DMS79 treated with DMSO at 0.1 percent for 48 hours (cell line): ENCODE data around the gene KYAT1.
A peak's percentile ranks its signal among the peaks of the same experiment; 100 is the strongest.

ENCODE experiments used
- DNase-seq: peaks from one replicate; lab custom pipeline; 2025; lab: John Stamatoyannopoulos, UW

Gene KYAT1

DNA sequence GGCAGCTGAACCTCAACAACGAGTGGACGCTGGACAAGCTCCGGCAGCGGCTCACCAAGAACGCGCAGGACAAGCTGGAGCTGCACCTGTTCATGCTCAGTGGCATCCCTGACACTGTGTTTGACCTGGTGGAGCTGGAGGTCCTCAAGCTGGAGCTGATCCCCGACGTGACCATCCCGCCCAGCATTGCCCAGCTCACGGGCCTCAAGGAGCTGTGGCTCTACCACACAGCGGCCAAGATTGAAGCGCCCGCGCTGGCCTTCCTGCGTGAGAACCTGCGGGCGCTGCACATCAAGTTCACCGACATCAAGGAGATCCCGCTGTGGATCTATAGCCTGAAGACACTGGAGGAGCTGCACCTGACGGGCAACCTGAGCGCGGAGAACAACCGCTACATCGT is 26.6 kb upstream of the KYAT1 start:
- no peak for DNase-seq

DNA sequence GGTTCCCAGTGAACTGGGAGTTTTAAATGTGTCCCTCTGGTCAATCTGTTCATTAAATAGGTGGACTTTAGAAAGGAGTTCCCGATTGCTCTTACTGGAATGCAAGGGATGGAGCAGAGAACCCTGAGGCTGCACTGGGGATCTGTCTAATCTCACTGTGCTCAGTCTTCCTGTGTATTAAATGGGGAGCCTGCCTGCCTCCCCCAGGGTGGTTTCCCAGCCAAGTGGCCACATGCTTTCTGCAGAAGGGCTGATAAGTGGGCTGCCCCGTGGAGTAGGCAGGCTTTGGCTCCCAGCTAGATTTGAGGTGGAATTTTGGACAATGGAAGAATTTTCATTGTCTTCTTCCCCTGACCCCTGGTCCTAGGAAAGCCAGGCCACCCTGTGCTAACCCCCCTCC is 25.0 kb upstream of the KYAT1 start:
- no peak for DNase-seq

GRCh38 chr9:128905964-128906363 is 24.2 kb upstream of the KYAT1 start:
- DNase-seq: no peak

GRCh38 chr9:128903871-128904620 is 22.3 kb upstream of the KYAT1 start:
- no peak for DNase-seq

DNA sequence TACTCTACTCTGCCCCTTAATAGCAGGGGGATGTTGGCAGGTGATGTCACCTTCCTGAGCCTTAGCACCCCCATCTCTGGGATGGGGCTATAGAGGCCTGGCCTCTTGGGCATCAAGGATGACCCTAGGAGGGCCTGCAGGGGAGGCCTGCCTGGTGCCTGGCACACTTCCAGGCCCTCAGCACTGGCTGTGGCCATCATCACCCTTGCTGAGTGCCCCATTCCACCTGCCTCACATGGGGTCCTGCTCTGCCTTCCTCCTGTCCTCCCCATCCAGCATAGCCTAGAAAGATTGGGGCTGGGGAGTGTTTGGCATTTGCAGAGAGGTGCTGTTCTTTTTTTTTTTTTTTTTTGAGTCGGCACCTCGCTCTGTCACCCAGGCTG is 21.3 kb upstream of the KYAT1 start:
- DNase-seq: no peak

GRCh38 chr9:128902351-128903078 is 20.8 kb upstream of the KYAT1 start:
- DNase-seq: no peak

DNA sequence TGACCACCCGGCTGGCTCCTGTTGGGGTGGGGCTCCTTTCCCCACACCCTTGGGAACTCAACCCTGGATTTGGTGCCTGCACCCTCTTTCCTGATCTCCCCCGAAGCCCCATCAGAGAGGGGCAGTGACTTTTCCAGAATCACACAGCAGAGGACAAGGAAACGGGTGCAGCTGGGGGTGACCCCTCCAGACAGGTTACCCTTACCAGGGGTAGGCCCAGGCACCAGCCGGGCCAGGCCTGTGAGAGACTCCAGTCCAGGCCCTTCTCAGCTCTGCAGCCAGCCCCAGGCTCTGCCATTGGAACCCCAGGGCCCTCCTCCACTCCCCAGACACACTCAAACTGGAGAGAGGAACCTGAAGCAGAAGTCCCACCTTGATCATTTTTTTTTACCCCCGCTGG is 20.1 kb upstream of the KYAT1 start:
- DNase-seq: no peak

DNA sequence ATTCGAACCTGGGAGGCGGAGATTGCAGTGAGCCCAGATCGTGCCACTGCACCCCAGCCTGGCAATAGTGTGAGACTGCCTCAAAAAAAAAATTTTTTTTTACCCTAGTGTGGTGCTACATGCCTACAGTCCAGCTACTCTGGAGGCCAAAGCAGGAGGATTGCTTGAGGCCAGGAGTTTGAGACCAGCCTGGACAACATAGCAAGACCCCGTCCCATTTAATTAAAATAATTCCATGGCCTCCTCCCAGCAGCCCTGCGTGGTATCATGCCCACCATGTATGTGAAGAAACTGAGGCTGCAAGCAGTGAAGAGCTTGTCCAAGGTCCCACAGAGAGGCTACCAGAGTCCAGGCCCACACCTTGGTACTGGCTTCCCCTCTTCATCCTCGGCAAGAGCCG is 19.6 kb upstream of the KYAT1 start:
- DNase-seq: no peak

DNA sequence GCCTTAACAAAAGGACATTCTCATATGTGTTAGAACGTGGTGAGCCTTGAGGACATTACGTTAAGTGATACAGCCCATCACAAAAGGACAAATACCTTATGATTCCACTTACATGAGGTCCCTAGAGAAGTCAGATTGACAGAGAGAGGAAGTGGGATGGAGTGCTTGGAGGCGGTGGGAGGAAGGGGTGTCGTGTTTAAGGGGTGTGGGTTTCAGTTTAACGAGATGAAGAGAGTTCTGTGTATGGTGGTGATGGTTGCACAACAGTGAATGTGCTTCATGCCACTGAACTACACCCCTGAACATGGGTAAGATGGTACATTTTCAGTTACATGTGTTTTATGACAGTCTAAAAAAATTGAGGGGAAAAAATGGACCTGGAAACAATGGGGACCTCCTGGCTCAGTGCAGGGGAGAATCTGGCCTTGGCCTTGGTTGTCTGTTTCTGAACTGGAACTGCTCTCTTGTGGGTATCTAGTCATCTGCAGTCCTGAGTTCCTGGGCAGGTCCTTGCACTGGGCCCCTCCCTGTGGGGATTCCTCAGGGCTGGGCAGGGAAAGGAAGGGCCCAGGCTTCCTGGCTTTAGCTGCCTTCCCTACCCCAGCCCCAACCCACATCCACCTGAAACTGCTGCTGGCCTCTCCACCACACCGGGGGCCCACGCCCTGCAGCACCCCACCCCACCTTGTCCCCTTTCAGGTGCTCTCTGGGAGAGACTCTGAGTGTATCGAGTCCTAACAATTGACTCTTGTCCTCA is 18.0 kb upstream of the KYAT1 start:
- no peak for DNase-seq

DNA sequence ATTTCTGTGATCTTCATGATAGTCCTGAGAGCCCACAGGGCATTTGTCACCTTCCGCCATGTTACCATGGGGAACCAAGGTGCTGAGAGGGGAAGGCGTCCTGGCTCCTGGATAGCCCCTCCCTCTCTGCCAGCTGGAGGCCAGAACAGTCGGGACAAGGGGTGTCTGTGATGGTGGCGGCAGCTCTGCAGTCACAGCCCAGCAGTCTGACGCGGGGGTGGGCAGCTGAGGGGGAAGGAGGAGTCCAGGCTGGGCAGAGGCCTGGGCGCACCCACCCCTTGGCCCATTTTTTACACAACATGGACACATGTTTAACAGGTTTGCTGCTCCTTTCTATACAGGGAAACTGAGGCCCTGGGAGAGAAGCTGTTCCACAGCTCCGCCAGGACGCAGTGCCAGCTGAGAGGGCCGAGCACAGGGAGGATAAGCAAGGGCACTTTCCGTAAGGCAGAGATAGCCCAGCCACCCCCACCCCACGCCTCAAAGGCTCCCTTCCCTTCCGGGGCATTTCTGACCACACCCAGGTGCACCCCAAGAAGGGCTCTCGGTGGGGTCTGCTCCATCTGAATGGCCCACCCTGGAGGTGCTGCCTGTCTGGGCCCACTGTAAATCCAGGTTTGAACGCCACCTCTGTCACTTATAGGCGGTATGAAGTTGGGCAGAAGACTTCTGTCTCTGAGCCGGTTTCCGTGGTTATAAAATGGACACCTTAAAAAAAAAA is 17.3 kb upstream of the KYAT1 start:
- no peak for DNase-seq

DNA sequence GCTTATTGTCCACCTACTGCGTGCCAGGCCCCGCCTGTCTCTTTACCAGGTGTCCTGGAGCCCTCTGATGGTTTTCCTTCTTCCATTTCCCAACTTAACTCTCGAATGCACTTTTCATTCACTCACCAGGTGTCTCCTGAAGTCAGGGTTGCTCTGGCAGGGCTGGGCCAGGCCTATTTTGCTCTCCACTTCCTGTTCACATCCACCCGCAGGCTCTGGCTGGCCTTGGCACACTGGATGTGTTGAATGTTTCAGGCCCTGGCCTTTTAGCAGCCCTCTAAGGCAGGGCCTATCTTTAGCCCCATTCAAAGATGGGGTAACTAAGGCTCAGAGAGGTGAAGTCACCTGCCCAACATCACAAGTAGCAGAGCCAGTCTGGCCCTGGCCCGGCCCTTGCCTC is 16.6 kb upstream of the KYAT1 start:
- DNase-seq: no peak

DNA sequence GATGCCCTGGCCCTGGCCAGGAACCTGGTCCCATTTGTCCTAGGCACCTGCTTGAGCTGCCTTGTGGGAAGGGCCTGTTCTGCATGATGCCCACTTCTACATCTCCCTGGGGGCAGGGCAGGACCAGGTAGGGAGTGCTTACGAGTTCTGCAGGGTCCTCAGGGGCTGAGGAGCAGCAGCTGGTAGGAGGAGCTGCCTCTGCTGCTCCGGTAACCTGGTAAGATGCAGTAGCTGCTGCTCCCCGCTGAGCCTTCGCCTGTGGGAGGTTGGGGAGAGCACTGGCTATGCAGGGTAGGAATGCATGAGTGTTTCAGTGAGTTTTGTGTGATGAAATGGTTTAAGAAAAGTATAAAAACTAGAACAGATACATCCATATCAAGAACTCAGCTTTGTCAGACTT is 13.8 kb upstream of the KYAT1 start:
- peak; percentile 86 for DNase-seq

DNA sequence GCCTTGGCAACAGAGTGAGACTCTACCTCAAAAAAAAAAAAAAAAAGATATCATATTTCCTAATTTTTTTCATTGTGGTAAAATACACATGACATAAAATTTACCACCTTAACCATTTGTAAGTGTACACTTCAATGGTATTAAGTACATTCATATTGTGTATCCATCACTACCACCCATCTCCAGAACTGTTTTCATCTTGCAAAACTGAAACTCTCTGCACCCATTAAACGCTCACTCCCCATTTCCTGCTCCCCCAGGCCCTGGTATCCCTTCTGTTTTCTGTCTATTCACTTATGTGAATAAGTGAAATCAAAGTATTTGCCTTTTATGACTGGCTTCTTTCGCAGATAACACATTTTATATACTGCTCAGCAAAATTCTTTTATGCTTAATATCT is 13.0 kb upstream of the KYAT1 start:
- DNase-seq: no peak

DNA sequence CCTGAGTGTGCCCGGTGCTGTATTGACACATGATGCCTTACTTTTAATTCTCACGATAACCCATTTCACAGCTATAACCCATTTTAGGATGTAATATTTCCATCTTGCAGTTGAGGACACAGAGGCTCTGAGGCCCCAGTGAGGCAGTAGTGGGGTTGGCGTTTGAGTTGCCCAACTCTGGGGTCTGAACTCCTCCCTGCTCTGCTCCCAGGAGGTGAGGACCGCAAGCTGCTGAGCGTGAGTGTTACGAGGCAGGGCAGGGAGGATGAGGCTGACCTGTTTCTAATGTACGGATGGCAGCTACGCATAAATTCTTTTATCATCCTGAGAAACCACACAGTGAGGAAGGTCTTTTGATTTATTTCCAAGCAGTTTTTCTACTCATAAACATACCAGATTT is 11.6 kb upstream of the KYAT1 start:
- no peak for DNase-seq

DNA sequence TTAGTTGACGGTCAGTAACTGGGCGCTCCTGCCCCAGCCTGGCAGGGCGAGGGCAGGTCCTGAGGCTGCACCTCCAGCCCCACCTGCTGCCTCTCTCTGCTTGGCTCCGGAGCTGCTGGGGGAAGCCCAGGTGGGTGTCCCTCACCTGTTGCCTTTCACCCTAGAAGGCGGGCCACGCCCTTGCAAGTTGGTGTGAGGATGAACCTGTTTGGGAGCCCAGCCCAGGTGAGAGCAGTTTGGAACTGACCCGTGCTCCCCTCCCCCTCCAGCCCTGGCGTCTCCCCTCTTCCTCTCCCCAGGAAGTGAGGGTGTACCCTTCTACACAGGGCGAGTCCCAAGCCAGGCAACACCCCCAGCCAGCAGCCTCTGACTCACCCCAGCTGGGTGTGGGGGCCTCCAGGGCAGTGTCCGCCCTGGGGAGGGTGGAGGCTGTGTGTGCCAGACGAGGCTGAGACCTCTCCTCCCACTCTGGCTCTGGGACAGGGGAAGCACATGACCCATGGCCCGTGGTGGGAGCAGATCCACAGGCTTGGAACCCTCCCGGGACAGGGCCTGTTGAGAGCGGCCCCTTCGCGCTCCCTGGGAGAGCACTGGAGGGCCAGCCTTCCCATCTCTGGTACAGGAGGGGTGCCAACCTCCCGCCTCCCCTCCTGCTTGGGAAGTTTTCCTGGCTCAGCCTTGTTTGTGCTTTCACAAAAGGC is 10.6 kb upstream of the KYAT1 start:
- DNase-seq: no peak

DNA sequence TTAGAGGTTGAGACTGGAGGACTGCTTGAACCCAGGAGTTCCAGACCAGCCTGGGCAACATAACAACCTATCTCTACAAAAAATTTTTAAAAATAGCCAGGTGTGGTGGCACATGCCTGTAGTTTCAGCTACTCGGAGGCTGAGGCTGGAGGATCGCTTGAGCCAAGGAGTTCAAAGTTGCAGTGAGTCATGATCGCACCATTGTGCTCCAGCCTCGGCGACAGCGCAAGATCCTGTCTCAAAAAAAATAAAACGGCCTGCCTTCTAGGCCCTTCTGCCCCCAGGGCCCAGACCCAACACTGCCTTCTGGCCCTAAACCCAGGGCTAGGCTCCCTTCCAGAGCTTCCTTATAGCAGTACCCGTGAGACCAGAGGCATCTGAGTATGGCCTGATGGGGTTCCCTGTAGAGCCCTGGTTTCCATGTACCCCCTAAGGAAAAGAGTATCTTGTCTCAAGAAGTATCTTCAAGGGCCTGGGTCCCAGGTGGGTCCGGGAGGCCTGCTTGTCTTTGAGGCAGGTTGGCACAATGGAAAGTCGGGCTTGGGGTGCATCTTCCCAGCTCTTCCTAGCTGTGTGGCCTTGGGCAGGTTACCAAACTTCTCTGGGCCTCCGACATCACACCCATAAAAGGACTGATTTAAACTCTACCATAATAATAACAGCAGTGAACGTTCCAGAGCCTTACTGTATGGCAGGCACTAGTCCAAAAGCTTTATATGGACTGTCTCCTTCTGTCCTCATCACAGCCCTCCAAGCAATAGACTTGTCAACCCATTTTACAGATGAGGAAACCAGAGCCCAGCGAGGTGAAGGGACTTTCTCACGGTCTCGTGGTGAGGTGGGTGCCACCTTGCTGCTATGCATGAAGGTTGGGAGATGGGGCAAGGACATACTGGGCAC is 9.8 kb upstream of the KYAT1 start:
- DNase-seq: no peak

- no peak for DNase-seq
Observed at GRCh38 chr9:128887914-128888350, 6.2 kb upstream of the KYAT1 start.

DNA sequence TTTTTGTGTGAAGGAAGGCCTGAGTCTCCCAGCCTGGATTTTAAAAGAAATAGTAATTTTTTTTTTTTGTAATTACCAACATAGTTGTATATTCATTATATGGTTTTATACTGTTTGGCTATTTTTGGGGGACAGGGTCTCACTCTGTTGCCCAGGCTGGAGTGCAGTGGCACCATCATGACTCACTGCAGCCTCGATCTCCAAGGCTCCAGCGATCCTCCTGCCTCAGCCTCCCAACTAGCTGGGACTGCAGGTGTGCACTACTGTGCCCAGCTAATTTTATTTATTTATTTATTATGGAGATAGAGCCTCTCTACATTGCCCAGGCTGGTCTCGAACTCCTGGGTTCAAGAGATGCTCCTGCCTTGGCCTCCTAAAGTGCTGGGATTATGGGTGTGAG is 5.3 kb upstream of the KYAT1 start:
- no peak for DNase-seq

DNA sequence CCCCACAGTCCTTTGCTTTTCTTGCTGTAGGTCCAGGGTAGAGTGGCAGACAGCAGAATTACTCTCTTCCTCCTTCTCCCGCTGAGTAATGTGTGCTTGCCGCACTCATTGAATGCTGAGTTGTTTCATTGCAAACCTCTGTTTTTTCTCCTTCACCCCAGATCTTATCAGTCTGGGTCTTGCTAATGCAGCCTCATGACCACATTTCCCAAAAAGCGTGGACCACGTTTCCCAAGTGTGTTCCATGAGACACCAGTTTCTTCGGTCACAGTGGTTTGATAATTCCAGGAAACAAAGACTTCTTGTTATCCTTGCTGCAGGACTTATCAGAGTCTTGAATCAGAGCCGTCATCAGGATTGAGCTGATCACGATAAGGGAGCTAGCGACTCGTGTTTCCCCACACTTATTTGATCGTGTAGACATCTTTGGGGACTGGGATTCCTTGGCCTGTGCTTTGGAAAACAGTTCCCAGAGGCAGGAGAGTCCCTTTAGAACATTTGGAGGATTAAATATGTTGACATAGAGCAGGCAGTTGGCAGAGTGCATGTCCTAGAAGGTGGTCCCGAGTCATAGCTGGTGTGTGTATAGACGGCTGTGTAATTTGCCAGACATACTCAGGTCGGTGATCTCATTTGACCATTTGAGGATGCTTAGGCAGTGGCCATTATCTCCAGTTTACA is 4.6 kb upstream of the KYAT1 start:
- DNase-seq: no peak

DNA sequence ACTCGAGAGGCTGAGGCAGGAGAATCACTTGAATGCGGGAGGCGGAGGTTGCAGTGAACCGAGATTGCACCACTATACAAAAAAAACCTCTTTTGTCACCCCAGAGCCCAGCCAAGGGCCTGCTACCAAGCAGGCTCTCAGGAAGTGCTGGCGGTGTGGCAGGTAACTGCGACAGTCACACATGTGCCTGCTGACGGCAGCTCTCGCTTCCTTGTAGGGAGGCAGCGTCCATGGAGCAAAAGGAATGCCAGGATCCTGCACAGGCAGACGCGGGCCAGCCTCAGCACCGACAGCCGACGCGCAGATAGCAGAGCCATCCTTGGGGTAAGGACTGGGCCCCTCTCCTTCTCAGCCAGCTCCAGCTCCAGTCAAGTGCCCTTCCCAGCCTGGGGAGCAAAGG is 4.0 kb upstream of the KYAT1 start:
- no peak for DNase-seq
